Measurements from ENCODE around the gene HLF. TPM values are rescaled to one million over a fixed set of nuclear protein-coding genes. Genes with fewer than 3 reads are reported as not detected.
A peak's percentile ranks its signal among the peaks of the same experiment; 100 is the strongest.

The HLF gene
- total RNA-seq, 5 donors from 2014 or later (not counting 1 experiment from before 2014, with no cell fraction given) = 0.55 to 5.2 (median 2.5) TPM

DNA sequence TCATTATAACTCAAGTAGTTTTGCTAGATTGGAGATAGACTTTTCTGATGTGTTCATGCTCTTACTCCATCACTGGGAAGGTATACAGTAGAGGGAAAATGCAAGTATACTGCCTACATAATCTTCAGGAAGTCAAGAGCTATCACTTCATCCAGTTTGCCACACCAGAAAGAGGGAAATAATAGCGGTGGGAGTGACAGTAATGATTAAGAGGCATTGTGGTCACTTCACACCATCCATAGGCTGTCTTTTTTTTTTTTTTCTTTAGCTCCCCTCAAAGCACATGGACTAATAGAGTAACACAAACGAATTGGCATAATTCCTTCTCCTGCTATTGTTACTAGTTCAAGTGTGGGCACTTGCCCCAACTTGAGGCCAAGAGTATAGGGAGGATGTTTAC lies 28.4 kb upstream of the HLF start:
- WGBS (ENCODE audit: insufficient coverage) = no CpG with 5 or more reads among the region's 2 CpGs
- Mint-ChIP-seq H3K9me3 (peaks cover 0 to 4% (median 0%) of the 10 kb centered on the region in 3 donors), H3K36me3 (no peaks in the 10 kb centered on the region), H3K27me3 (peaks cover 3 to 9% of the 10 kb centered on the region in 2 donors), H3K4me1 (peaks cover 19 to 26% (median 26%) of the 10 kb centered on the region in 3 donors), H3K4me3 (no peak overlapping the region), H3K27ac (peak overlapping the region; percentile 17 to 50)
- ChIA-PET CTCF (interaction anchor here in 1 of 2 donors (0.6 to 0.7 kb wide), 2 partner anchors 268 to 1347 kb away, joined by 3 read pairs; partner anchors contain the start of genes COX11 and STXBP4), POLR2A (interaction anchor here in 1 of 2 donors (0.5 to 0.6 kb wide), 3 partner anchors 63 to 1092 kb away, joined by 3 read pairs; no protein-coding TSS in a partner anchor)
- H3K27me3 ChIP-seq (replicated peaks in 1 of 2; ENCODE audit: control insufficient read depth in 2 of 2, extremely low read depth in 1 of 2, insufficient read depth in 2 of 2, low read length in 1 of 2) = no peaks in the 10 kb centered on the region
- H3K27ac ChIP-seq (ENCODE audit: low read length) = no peak overlapping the region
- H3K9me3 ChIP-seq = no peaks in the 10 kb centered on the region
- H3K36me3 ChIP-seq (ENCODE audit: control insufficient read depth in 2 of 2, extremely low read depth in 1 of 2, insufficient read depth in 1 of 2, low read length in 1 of 2) = no peaks in the 10 kb centered on the region
- H3K4me3 ChIP-seq (ENCODE audit: control insufficient read depth in 1 of 2, extremely low read depth in 1 of 2, low read length in 1 of 2) = no peak overlapping the region
- DNase-seq (no peak), ATAC-seq (replicated peaks in 1 of 4) (no peak)
- peaks cover 11 to 19% of the 10 kb centered on the region in 2 experiments for H3K4me1 ChIP-seq (ENCODE audit: control insufficient read depth in 1 of 2, extremely low read depth in 1 of 2, insufficient read depth in 2 of 2, low read length in 2 of 2)

DNA sequence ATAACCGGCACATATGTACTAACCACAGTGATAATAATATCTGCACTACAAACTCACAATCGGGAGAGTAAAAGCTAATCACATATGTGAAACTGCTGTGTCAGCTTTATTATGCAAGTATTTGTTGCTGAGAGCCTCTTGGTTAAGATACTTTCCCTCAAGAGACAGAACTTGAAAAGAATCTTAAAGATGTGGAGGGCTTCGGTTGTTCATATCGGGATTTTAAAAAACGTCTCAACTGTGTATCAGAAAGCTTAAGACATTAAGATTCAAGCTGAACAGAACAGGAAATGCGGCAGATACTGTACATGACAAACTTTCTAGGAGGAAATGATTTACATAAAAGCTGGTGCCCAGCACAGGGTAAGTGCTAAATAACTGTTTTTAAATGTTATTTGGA lies 27.5 kb upstream of the HLF start:
- no peak overlapping the region for H3K4me3 ChIP-seq (ENCODE audit: control insufficient read depth in 1 of 2, extremely low read depth in 1 of 2, low read length in 1 of 2)
- no peaks in the 10 kb centered on the region for H3K27me3 ChIP-seq (replicated peaks in 1 of 2; ENCODE audit: control insufficient read depth in 2 of 2, extremely low read depth in 1 of 2, insufficient read depth in 2 of 2, low read length in 1 of 2)
- Mint-ChIP-seq H3K9me3 (peaks cover 0 to 5% (median 4%) of the 10 kb centered on the region in 3 donors), H3K4me3 (peak overlapping the region; percentile 42 to 85 (median 79)), H3K27me3 (peaks cover 7 to 14% of the 10 kb centered on the region in 2 donors), H3K27ac (peak overlapping the region; percentile 80 to 86), H3K36me3 (peaks cover 4% of the 10 kb centered on the region), H3K4me1 (peaks cover 19 to 26% (median 26%) of the 10 kb centered on the region in 3 donors)
- ChIA-PET CTCF (interaction anchor here in 1 of 2 donors (0.7 to 1.9 kb wide), 3 partner anchors 29 to 244 kb away, joined by 3 to 9 read pairs (median 4); no protein-coding TSS in a partner anchor), POLR2A (interaction anchor here in 1 of 2 donors (0.7 kb wide), 1 partner anchor 181 kb away, joined by 8 read pairs; no protein-coding TSS in a partner anchor)
- H3K27ac ChIP-seq (ENCODE audit: low read length) = peak overlapping the region; percentile 79
- H3K36me3 ChIP-seq (ENCODE audit: control insufficient read depth in 2 of 2, extremely low read depth in 1 of 2, insufficient read depth in 1 of 2, low read length in 1 of 2) = no peaks in the 10 kb centered on the region
- ATAC-seq (replicated peaks in 1 of 4) = peak in 1 of 4 experiments; percentile 35
- no peaks in the 10 kb centered on the region for H3K9me3 ChIP-seq
- DNase-seq = peak in 3 of 35 experiments; percentile 3 to 46 (median 4)
- peaks cover 11 to 19% of the 10 kb centered on the region in 2 experiments for H3K4me1 ChIP-seq (ENCODE audit: control insufficient read depth in 1 of 2, extremely low read depth in 1 of 2, insufficient read depth in 2 of 2, low read length in 2 of 2)
- no CpG with 5 or more reads among the region's 6 CpGs for WGBS (ENCODE audit: insufficient coverage)

DNA sequence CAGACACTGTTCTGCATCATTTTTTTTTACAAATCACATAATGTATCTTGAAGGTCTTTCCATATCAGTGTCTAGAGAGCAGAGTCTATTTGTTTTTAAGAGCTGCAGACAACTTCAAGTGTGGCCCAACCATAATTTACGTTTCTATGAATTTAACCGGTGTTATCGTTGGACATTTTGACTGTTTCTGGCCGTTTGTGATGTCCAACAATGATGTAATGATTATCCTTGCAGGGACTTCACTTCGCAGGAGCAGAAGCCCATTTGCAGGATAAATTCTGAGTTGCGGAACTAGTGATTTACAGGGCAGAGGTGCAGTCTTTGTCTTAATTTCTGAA lies 26.9 kb upstream of the HLF start:
- Histone ChIP-seq H3K4me3 (ENCODE audit: control insufficient read depth in 1 of 2, extremely low read depth in 1 of 2, low read length in 1 of 2) (peak overlapping the region; percentile 61 to 72), H3K4me1 (ENCODE audit: control insufficient read depth in 1 of 2, extremely low read depth in 1 of 2, insufficient read depth in 2 of 2, low read length in 2 of 2) (peaks cover 11 to 19% of the 10 kb centered on the region in 2 experiments), H3K27me3 (replicated peaks in 1 of 2; ENCODE audit: control insufficient read depth in 2 of 2, extremely low read depth in 1 of 2, insufficient read depth in 2 of 2, low read length in 1 of 2) (no peaks in the 10 kb centered on the region), H3K27ac (ENCODE audit: low read length) (peak overlapping the region; percentile 79), H3K9me3 (no peaks in the 10 kb centered on the region), H3K36me3 (ENCODE audit: control insufficient read depth in 2 of 2, extremely low read depth in 1 of 2, insufficient read depth in 1 of 2, low read length in 1 of 2) (no peaks in the 10 kb centered on the region)
- DNase-seq = no peak
- WGBS (ENCODE audit: insufficient coverage) = 43% methylated on average over 6 of the region's 6 CpGs
- Mint-ChIP-seq H3K9me3 (peaks cover 0 to 5% (median 3%) of the 10 kb centered on the region in 3 donors), H3K27me3 (peaks cover 7 to 14% of the 10 kb centered on the region in 2 donors), H3K36me3 (peaks cover 4% of the 10 kb centered on the region), H3K27ac (peak overlapping the region; percentile 80 to 86), H3K4me1 (peaks cover 19 to 26% (median 26%) of the 10 kb centered on the region in 3 donors), H3K4me3 (peak overlapping the region; percentile 68 to 85 (median 79))
- POLR2A ChIA-PET = interaction anchor here in 1 of 2 donors (0.6 kb wide), 1 partner anchor 330 kb away, joined by 5 read pairs; no protein-coding TSS in a partner anchor
- CTCF ChIA-PET = interaction anchor here (0.6 to 1.9 kb wide), 5 partner anchors 26 to 245 kb away, joined by 3 to 9 read pairs (median 4); no protein-coding TSS in a partner anchor
- no peak for ATAC-seq (replicated peaks in 1 of 4)

DNA sequence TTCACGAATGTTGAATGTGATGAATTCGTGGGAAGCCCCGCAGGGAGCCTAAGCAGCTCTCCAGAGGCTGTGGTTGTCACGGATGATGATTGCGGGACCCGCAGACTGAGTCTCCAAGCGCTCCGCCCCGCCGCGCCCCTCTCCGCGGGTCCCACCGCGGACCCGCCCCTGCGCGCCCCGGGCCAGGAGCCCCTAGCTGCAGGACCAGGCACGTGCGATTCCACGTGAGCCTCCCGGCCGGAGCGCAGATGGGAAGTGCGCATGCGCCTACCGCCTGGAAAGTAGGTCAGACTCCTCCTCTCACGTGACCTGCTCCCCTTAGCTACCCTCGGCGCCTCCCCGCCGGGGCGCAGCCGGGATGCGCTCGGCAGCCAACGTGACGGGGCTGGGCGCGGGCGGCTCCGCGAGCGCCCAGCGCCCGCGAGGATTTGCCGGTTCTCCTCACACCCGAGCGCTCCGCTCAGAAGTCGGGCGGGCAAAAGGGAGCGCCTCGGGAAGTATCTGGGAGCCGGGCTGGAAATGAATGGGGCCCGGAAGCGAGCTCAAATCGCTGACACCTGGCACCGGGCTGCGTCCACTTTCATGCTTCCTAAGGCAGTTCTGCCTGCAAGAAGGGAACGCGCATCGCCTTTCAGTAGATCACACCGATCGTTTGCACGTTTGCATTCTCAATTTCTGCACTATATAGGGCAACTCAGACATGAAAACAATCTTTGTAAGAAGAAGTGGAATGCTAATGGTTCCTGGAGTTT lies 26.4 kb upstream of the HLF start:
- WGBS (ENCODE audit: insufficient coverage) = 1% methylated on average over 63 of the region's 68 CpGs
- Histone ChIP-seq H3K4me3 (ENCODE audit: control insufficient read depth in 1 of 2, extremely low read depth in 1 of 2, low read length in 1 of 2) (peak overlapping the region; percentile 61 to 72), H3K27ac (ENCODE audit: low read length) (peak overlapping the region; percentile 79), H3K4me1 (ENCODE audit: control insufficient read depth in 1 of 2, extremely low read depth in 1 of 2, insufficient read depth in 2 of 2, low read length in 2 of 2) (peaks cover 11 to 19% of the 10 kb centered on the region in 2 experiments), H3K27me3 (replicated peaks in 1 of 2; ENCODE audit: control insufficient read depth in 2 of 2, extremely low read depth in 1 of 2, insufficient read depth in 2 of 2, low read length in 1 of 2) (no peaks in the 10 kb centered on the region), H3K9me3 (no peaks in the 10 kb centered on the region), H3K36me3 (ENCODE audit: control insufficient read depth in 2 of 2, extremely low read depth in 1 of 2, insufficient read depth in 1 of 2, low read length in 1 of 2) (no peaks in the 10 kb centered on the region)
- DNase-seq (peak; percentile 55 to 93 (median 69)), ATAC-seq (replicated peaks in 1 of 4) (peak; percentile 94 to 98 (median 96))
- Mint-ChIP-seq H3K9me3 (peaks cover 0 to 5% (median 0%) of the 10 kb centered on the region in 3 donors), H3K4me3 (peak overlapping the region; percentile 79 to 85 (median 85)), H3K4me1 (peaks cover 19 to 26% (median 26%) of the 10 kb centered on the region in 3 donors), H3K27ac (peak overlapping the region; percentile 84 to 86), H3K36me3 (peaks cover 4% of the 10 kb centered on the region), H3K27me3 (peaks cover 11 to 12% of the 10 kb centered on the region in 2 donors)
- ChIA-PET POLR2A (interaction anchor here in 1 of 2 donors (0.6 kb wide), 1 partner anchor 329 kb away, joined by 5 read pairs; no protein-coding TSS in a partner anchor), CTCF (interaction anchor here (0.6 to 1.9 kb wide), 6 partner anchors 12 to 245 kb away, joined by 3 to 9 read pairs (median 4); no protein-coding TSS in a partner anchor)

DNA sequence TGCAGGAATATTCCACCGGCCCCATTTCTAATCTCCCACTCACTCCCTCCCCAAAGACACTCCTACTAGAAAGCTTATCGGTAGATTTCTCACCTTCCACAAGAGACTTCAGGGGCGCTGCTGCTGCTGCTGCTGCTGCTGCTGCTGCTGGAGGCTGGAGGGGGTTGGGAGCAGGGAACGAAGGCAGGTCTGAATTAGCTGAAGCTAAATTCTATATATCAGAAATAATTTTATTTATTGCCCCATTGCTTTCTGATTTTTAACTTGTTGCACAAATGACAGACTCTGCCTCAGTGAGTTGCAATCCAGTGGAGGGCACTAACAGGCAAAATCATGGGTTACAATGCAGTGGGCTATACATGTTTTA lies 25.8 kb upstream of the HLF start:
- DNase-seq (peak in 5 of 35 experiments; percentile 2 to 32 (median 8)), ATAC-seq (replicated peaks in 1 of 4) (peak in 3 of 4 experiments; percentile 26 to 38 (median 30))
- POLR2A ChIA-PET = no interaction called here
- H3K27ac Mint-ChIP-seq = peak overlapping the region; percentile 77 to 84
- H3K4me1 Mint-ChIP-seq = peaks cover 19 to 26% (median 26%) of the 10 kb centered on the region in 3 donors
- H3K36me3 Mint-ChIP-seq = peaks cover 4% of the 10 kb centered on the region
- WGBS (ENCODE audit: insufficient coverage) = no CpG with 5 or more reads among the region's 4 CpGs
- CTCF ChIA-PET = interaction anchor here in 1 of 2 donors (0.8 to 1.9 kb wide), 2 partner anchors 12 to 27 kb away, joined by 3 to 9 read pairs; no protein-coding TSS in a partner anchor
- Histone ChIP-seq H3K4me3 (ENCODE audit: control insufficient read depth in 1 of 2, extremely low read depth in 1 of 2, low read length in 1 of 2) (peak overlapping the region; percentile 61 to 72), H3K9me3 (no peaks in the 10 kb centered on the region), H3K27me3 (replicated peaks in 1 of 2; ENCODE audit: control insufficient read depth in 2 of 2, extremely low read depth in 1 of 2, insufficient read depth in 2 of 2, low read length in 1 of 2) (peaks cover 0 to 4% of the 10 kb centered on the region in 2 experiments), H3K36me3 (ENCODE audit: control insufficient read depth in 2 of 2, extremely low read depth in 1 of 2, insufficient read depth in 1 of 2, low read length in 1 of 2) (no peaks in the 10 kb centered on the region), H3K4me1 (ENCODE audit: control insufficient read depth in 1 of 2, extremely low read depth in 1 of 2, insufficient read depth in 2 of 2, low read length in 2 of 2) (peaks cover 11 to 19% of the 10 kb centered on the region in 2 experiments), H3K27ac (ENCODE audit: low read length) (peak overlapping the region; percentile 44)
- H3K27me3 Mint-ChIP-seq = peaks cover 11 to 14% of the 10 kb centered on the region in 2 donors
- H3K4me3 Mint-ChIP-seq = peak overlapping the region; percentile 79 to 85 (median 85)
- H3K9me3 Mint-ChIP-seq = peaks cover 0 to 5% (median 0%) of the 10 kb centered on the region in 3 donors

DNA sequence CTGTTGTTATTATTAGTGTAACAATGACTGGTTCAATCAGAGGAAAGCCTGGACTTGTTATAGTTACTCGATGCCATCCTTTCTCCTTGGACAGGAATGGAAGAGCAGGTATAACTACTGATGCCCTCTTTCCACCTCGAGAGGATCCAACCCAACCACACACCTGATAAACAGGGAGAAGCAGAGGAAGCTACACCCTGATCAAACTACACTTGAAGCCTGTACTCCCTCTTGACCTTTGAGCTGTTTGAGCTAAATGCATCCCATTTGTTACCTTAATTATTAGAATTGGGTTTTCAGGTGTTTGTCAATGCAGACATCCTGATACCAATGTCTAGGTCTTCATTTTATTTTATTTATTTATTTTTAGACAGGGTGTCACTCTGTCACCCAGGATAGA lies 23.7 kb upstream of the HLF start:
- peaks cover 11 to 19% of the 10 kb centered on the region in 2 experiments for H3K4me1 ChIP-seq (ENCODE audit: control insufficient read depth in 1 of 2, extremely low read depth in 1 of 2, insufficient read depth in 2 of 2, low read length in 2 of 2)
- no peak for DNase-seq
- POLR2A ChIA-PET = no interaction called here

More for the DNA sequence above, 23.7 kb upstream of the HLF start:
- no CpG with 5 or more reads among the region's 2 CpGs for WGBS (ENCODE audit: insufficient coverage)
- peaks cover 1 to 4% of the 10 kb centered on the region in 2 experiments for H3K27me3 ChIP-seq (replicated peaks in 1 of 2; ENCODE audit: control insufficient read depth in 2 of 2, extremely low read depth in 1 of 2, insufficient read depth in 2 of 2, low read length in 1 of 2)
- no peak for ATAC-seq (replicated peaks in 1 of 4)
- H3K4me3 ChIP-seq (ENCODE audit: control insufficient read depth in 1 of 2, extremely low read depth in 1 of 2, low read length in 1 of 2) = no peak overlapping the region
- no peak overlapping the region for H3K27ac Mint-ChIP-seq
- no peaks in the 10 kb centered on the region for H3K9me3 ChIP-seq
- no peak overlapping the region for H3K27ac ChIP-seq (ENCODE audit: low read length)
- peaks cover 0 to 5% (median 0%) of the 10 kb centered on the region in 3 donors for H3K9me3 Mint-ChIP-seq
- CTCF ChIA-PET = no interaction called here
- H3K36me3 Mint-ChIP-seq = peaks cover 4% of the 10 kb centered on the region
- no peak overlapping the region for H3K4me3 Mint-ChIP-seq
- peaks cover 19 to 24% (median 23%) of the 10 kb centered on the region in 3 donors for H3K4me1 Mint-ChIP-seq
- H3K27me3 Mint-ChIP-seq = peaks cover 24 to 26% of the 10 kb centered on the region in 2 donors
- no peaks in the 10 kb centered on the region for H3K36me3 ChIP-seq (ENCODE audit: control insufficient read depth in 2 of 2, extremely low read depth in 1 of 2, insufficient read depth in 1 of 2, low read length in 1 of 2)
